Adrenal gland (tissue), 12 donors: ENCODE data around the gene HCFC1. TPM values are rescaled to one million over a fixed set of nuclear protein-coding genes. Genes with fewer than 3 reads are reported as not detected.
A peak's percentile ranks its signal among the peaks of the same experiment; 100 is the strongest.

Experiments
- DNase-seq, 7 donors: peaks; one replicate each; pipeline ENCODE4 v3.0.0-alpha.2; 2019 to 2020
- H3K27ac ChIP-seq, 5 donors: fragments of 200-600 bp; sonication (generic) in 4 of 5; 1 replicate in 3 of 5; 2 replicates in 2 of 5; pipeline versions ENCODE4 v1.5.1 to v1.8.0; 2016 to 2020; ENCODE audit warnings: mild to moderate bottlenecking in 1 of 5
- H3K27me3 ChIP-seq: fragments of 200-600 bp; 2 replicates; pipeline ENCODE4 v1.8.0; 2021
- H3K36me3 ChIP-seq, 2 donors: fragments of 200-600 bp; replicated peaks in 1 of 2; 1 replicate in 1 of 2; 2 replicates in 1 of 2; pipeline versions ENCODE4 v1.5.1 to v1.8.0; 2018 to 2022
- H3K4me1 ChIP-seq, 2 donors: fragments of 200-600 bp; replicated peaks in 1 of 2; 1 replicate in 1 of 2; 2 replicates in 1 of 2; pipeline versions ENCODE4 v1.5.1 to v1.8.0; 2018 to 2021
- H3K4me3 ChIP-seq, 4 donors: fragments of 200-600 bp; sonication (generic) in 3 of 4; one replicate each; pipeline ENCODE4 v1.5.1; 2016 to 2018
- H3K9me3 ChIP-seq, 3 donors: fragments of 200-600 bp; sonication (generic) in 1 of 3; replicated peaks in 1 of 3; 1 replicate in 2 of 3; 2 replicates in 1 of 3; pipeline versions ENCODE4 v1.5.1 to v1.8.0; 2016 to 2021
- POLR2A ChIP-seq, 2 donors: fragments of 450-650 bp; IDR thresholded peaks; one replicate each; pipeline ENCODE4 v1.6.1; 2017; ENCODE audit warnings: antibody characterized with exemption in 2 of 2, mild to moderate bottlenecking in 2 of 2, moderate library complexity in 1 of 2
- WGBS, 4 donors: extraction: QIAGEN DNeasy Blood & Tissue Kit in 2 of 4; methylation state at CpG; one replicate each; pipeline versions ENCODE4 v1.1.5 to v1.1.7; 2013 to 2017; 5-methylcytosine and 5-hydroxymethylcytosine counted together
- intact Hi-C, 2 donors: fragments of 100-400 bp; cut with DNase I; formaldehyde crosslinking; loops; one replicate each; pipeline versions ENCODE4 v1.14.1 to v1.15.0; 2022 to 2023
- polyA plus RNA-seq, 3 donors: library from polyadenylated mRNA; stranded (reverse); fragments of 200-250 nt in 2 of 3; fragments of 350-450 nt in 1 of 3; fragmentation: Illumina TruSeq in 1 of 3; extraction: RNeasy Lipid Tissue Mini Kit (QIAGEN cat#74804) in 1 of 3; gene quantifications; one replicate each; pipeline ENCODE4 v1.2.3, GENCODE V29; 2013 to 2014
- total RNA-seq, 9 donors: library from RNA; depleted of rRNA in 4 of 9; stranded (reverse); fragments of >200 nt in 4 of 9; fragments of 120-200 nt in 1 of 9; fragmentation: NEBNext Ultra II Directional in 1 of 9; extraction: Animal tissue kit (Norgen Biotek cat#: 25700) in 1 of 9; gene quantifications; one replicate each; pipeline versions ENCODE4 v1.1.0 to v1.2.4, GENCODE V29; 2013 to 2023
- TF ChIP-seq, protein P1 (sequence below), 6 experiments: fragments of 450-650 bp in 4 of 6; fragments of 200-600 bp in 2 of 6; sonication (generic) in 1 of 6; IDR thresholded peaks; 1 replicate in 5 of 6; 2 replicates in 1 of 6; pipeline versions ENCODE4 v1.5.1 to v1.8.0; 2016 to 2021; ENCODE audit warnings: antibody characterized with exemption in 6 of 6, mild to moderate bottlenecking in 2 of 6, moderate library complexity in 1 of 6
- donor health status: healthy with polysubstance abuse.
- donor health status: Bipolar disorder and iron deficiency.
- donor health status: DM: yes; HTN: yes; CAD: no.
- donor health status: DM: no; HTN: no; CAD: no.
- donor health status: DM: no; HTN: no; CAD: no.
- donor health status: DM: yes; HTN: yes; CAD: no.

HCFC1 gene
- total and polyA plus RNA-seq, 12 donors, result 9.2 to 77.1 (median 54.0) TPM

DNA sequence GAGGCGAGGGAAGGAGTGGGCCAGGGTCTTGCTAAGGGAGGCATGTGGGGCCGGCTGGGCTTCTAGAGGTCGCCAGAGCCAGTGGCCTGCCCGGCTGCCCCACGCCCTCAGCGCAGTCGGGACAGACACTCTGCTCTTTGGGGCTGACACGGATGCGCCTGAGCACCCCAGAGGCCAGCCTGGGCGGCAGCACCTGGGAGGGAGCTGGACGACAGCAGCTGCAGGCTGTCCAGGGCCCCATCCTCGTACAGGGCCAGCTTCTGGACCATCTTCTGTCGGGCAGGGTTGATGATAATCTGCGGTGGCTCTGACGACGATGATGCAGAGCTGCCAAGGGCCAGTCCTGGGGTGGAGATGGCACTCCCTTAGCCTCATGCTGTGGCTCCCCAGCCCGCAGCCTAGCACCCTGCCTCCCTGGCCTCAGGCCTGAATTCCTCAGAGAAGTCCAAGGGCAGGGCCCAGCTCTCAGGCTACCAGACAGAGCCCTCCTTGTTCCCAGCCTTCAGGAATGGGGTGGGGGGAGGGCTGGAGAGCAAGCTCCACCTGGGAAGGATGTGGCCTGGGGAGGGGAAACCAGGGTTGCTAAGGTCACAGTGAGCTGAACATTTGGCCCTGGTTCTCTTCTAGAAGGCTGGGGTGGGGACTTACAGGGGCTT, 40.8 kb upstream of the HCFC1 start:
- TF ChIP-seq, protein P1, sequence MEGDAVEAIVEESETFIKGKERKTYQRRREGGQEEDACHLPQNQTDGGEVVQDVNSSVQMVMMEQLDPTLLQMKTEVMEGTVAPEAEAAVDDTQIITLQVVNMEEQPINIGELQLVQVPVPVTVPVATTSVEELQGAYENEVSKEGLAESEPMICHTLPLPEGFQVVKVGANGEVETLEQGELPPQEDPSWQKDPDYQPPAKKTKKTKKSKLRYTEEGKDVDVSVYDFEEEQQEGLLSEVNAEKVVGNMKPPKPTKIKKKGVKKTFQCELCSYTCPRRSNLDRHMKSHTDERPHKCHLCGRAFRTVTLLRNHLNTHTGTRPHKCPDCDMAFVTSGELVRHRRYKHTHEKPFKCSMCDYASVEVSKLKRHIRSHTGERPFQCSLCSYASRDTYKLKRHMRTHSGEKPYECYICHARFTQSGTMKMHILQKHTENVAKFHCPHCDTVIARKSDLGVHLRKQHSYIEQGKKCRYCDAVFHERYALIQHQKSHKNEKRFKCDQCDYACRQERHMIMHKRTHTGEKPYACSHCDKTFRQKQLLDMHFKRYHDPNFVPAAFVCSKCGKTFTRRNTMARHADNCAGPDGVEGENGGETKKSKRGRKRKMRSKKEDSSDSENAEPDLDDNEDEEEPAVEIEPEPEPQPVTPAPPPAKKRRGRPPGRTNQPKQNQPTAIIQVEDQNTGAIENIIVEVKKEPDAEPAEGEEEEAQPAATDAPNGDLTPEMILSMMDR (IDR thresholded peaks at IDR 0.05), result no peak
- TF ChIP-seq POLR2A (IDR thresholded peaks at IDR 0.05), result peak in 1 of 2 donors; percentile 14
- Histone ChIP-seq H3K4me1 (peaks cover 0 to 12% of the 10 kb centered on the region in 2 donors), H3K9me3 (no peaks in the 10 kb centered on the region), H3K27me3 (no peaks in the 10 kb centered on the region), H3K27ac (peak overlapping the region; percentile 9 to 95 (median 69)), H3K36me3 (peaks cover 0 to 21% of the 10 kb centered on the region in 2 donors), H3K4me3 (no peak overlapping the region)
- DNase-seq, result peak in 6 of 7 donors; percentile 49 to 72 (median 64)
- intact Hi-C loops, result no loop called here
- 54 to 81% (median 73%) methylated on average over 3 to 17 of the region's 17 CpGs for WGBS, 4 donors

DNA sequence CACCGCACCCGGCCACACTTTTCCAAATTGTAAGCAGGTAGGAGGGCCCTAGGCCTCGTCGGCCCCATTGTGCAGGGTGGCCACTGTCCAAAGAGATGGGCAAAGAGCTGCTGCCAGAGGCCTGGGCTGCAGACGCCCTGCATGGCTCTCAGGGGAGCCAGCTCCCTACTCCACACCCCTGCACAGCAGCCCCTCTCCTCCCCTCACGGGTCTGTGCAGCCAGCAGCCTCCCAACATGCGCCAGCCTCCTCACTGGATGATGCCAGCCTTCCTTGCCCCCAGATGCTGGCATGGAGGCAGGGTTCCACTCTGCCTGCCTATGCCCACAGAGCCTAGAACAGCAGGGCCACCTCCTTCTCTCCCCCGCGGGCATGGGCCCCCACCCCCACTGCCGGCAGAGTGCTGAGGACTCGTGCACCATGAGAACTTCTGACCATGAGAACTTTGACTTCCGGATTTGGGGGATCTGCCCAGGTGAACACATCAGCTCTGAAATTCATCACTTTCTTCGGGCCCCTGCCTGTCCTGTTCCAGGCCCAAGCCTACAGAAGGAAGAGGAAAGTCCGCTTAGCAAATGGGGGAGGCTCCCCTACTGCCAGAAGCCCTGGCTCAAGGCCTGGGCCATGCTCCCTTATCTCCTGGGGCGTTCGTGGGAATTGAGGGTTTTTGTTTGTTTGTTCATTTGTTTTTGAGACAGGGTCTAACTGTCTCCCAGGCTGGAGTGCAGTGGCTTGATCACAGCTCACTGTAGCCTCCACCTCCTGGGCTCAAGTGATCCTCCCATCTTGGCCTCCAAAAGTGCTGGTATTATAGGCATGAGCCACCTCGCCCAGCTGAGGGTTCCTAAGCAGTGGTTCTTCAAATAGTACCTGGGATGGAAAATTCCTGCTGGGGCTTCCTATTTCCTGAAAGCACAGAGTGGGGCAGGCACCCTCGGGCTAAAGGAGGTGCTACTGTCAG, 40.0 kb upstream of the HCFC1 start:
- Histone ChIP-seq H3K27me3 (no peaks in the 10 kb centered on the region), H3K27ac (peak overlapping the region; percentile 69 to 95 (median 89)), H3K9me3 (no peaks in the 10 kb centered on the region), H3K36me3 (peaks cover 0 to 13% of the 10 kb centered on the region in 2 donors), H3K4me3 (no peak overlapping the region), H3K4me1 (peaks cover 0 to 12% of the 10 kb centered on the region in 2 donors)
- intact Hi-C loops, result no loop called here
- TF ChIP-seq, protein P1 (IDR thresholded peaks at IDR 0.05), result no peak
- no peak for TF ChIP-seq POLR2A (IDR thresholded peaks at IDR 0.05)
- DNase-seq, result no peak
- WGBS, 4 donors, result 75 to 83% (median 77%) methylated on average over 6 to 18 of the region's 18 CpGs

DNA sequence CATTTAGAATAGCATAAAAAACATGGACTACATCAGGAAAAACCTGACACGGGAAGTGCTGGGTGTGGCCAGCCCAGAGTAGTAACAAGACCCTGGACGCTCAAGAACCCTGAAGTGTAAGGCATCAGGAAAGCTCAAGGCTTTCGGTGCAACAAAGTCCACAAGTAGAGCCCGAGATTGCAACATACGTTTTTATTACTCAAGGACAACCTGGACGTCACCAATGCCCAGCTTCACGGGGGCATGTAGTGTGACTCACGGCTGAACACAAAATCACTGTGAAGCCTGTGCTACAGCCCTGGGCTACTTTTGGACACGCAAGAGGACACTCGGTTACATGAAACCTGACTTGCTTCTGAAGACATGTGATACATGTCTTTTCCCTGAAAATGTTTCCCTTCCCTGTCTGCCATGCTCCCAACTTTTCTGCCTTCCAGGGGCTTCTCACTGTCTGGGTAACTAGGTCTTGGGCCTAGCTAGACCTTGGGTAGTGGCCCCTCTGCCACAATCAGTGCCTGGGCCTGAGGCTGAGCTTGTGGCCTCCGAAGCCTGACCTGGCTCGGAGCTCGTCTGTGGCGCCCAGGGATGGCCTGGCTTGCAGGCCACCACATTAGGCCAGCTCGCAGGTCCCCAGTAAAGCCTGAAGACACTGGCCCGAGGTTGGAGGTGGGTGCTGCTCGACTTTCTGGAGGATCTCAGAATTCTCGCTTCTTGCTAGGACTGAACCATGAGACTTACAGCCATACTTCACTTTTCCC, 38.9 kb upstream of the HCFC1 start:
- H3K4me3 ChIP-seq, result no peak overlapping the region
- H3K4me1 ChIP-seq, result peaks cover 0 to 12% of the 10 kb centered on the region in 2 donors
- TF ChIP-seq POLR2A (IDR thresholded peaks at IDR 0.05), result peak in 1 of 2 donors; percentile 60
- TF ChIP-seq, protein P1 (IDR thresholded peaks at IDR 0.05), result no peak
- H3K9me3 ChIP-seq, result no peaks in the 10 kb centered on the region
- WGBS, 4 donors, result 44 to 68% (median 48%) methylated on average over 10 to 18 of the region's 18 CpGs
- H3K36me3 ChIP-seq, result peaks cover 0 to 1% of the 10 kb centered on the region in 2 donors
- H3K27me3 ChIP-seq, result no peaks in the 10 kb centered on the region
- peak; percentile 69 to 92 (median 89) for DNase-seq
- intact Hi-C loops, result no loop called here
- H3K27ac ChIP-seq, result peak overlapping the region; percentile 69 to 95 (median 89)
